Renal pelvis (tissue), 4 donors: ENCODE measurements around the gene RPS17. TPM values are rescaled to one million over a fixed set of nuclear protein-coding genes. Genes with fewer than 3 reads are reported as not detected.
"Not testable (repeated sequence)": the region's sequence is repeated elsewhere in the genome, so short reads cannot be mapped to it uniquely, and the experiment has no call there.

Source experiments
- DNase-seq: peaks from one replicate; pipeline ENCODE4 v3.0.0-alpha.2; 2013
- polyA plus RNA-seq, 3 donors: library from polyadenylated mRNA; unstranded; fragments of 120-200 nt; gene quantifications; one replicate each; pipeline ENCODE4 v1.2.1, GENCODE V29; 2013; ENCODE audit not compliant: insufficient read length in 3 of 3

RPS17 gene
- polyA plus RNA-seq, 3 donors, result 1,921 to 2,548 (median 1,946) TPM

- no peak for DNase-seq
Measured at GRCh38 chr15:82556315-82557035, 16.2 kb upstream of the RPS17 start.

- no peak for DNase-seq
Measured at GRCh38 chr15:82554849-82555248, 14.6 kb upstream of the RPS17 start.

DNA sequence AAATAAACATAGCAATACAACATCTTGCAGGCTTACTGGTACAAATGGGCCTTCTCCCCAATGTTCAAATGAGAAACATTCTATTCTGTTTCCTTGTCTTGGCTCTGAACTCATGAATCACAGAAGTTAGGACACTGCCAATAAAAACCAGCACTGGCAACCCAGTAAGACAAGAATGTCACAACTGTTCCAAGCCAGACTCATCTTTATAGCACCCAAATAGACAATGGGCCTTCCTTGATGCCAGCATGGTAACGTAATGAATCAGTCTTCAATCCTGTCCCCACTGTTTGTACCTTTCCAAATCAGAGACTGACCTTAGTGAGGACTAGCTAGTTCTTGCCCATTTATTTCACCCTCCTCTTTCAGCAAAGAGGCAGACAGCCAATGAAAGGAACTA, 14.1 kb upstream of the RPS17 start:
- DNase-seq, result no peak

DNA sequence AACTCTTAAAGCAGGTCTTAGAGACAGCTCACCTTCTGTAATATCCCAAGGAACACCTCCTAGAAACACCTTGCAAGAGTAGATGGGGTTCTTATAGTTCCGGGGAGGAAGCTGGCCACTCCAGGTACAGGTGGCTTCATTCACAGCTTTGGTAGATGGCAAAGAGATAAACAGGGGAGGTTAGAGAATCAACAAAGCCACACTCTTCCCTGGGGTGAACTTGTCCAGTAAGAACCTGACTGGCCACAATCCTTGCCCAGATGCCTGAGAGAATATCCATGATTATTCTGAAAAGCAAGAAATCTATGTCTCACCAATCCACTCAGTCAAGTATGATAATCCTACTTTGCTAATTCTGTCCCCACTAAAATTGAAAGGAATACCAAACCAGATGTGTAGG, 13.6 kb upstream of the RPS17 start:
- no peak for DNase-seq

DNA sequence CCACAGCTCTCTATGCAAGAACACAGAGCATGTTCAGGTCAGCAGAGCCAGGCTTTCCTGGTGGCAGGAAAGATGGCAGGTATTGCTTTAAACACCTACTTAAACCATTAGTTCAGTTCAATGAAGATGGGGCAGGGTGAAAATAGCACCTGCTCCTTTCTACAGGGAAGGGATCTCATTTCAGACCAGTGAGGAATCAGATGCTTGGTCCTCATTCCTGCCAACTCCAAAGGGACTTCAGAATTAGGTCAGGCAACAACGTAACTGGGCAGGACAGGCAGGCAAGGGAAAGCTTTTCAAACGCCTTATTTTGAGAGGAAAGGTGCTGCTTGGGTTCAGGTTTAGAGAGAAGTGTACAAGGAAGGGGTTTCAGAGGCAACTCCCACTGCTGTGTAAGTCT, 12.6 kb upstream of the RPS17 start:
- no peak for DNase-seq

GRCh38 chr15:82551646-82552247, 11.5 kb upstream of the RPS17 start:
- DNase-seq, result no peak

GRCh38 chr15:82549199-82549665, 9.0 kb upstream of the RPS17 start:
- DNase-seq, result no peak

GRCh38 chr15:82548700-82549099, 8.4 kb upstream of the RPS17 start:
- no peak for DNase-seq

- DNase-seq, result no peak
Measured at GRCh38 chr15:82545478-82545877, 5.2 kb upstream of the RPS17 start.

DNA sequence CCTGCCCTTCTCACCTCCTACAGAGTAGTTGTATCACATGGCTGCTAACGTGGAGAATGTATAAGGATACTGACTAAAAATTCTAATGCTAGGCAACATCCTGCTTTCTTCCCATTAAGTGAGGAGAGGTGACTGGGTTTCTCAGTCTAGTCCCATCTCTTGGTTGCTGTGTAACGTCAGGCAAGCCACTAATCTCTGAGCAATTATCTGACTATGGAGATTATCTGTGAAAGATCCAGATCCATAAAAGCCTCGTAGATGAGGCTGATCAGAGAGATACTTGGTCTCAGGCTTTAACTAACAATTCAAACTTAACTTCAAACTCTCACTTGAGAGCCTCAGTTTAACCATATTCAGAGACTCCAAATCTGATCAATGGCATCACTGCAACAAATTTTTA, 4.7 kb upstream of the RPS17 start:
- no peak for DNase-seq

DNA sequence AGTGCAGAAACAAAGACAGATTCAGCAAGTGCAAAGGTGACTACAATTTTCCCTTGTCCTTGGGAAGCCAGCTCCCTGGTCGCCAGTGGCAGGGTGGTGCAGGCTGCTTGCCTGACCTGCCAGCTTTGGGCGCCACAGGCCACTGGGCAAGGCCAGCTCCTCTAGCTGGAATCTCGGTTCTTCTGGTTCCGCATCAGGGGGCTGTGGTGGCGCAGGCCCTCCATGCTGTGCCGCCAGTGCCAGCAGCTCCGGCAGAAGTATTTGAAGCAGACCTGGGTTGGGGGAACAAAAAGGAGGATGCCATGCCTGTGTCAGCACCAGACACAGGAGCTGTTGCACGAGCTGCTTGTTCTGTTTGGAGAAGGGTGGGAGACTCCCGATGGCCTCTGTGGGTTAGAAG, 4.2 kb upstream of the RPS17 start:
- DNase-seq, result no peak

DNA sequence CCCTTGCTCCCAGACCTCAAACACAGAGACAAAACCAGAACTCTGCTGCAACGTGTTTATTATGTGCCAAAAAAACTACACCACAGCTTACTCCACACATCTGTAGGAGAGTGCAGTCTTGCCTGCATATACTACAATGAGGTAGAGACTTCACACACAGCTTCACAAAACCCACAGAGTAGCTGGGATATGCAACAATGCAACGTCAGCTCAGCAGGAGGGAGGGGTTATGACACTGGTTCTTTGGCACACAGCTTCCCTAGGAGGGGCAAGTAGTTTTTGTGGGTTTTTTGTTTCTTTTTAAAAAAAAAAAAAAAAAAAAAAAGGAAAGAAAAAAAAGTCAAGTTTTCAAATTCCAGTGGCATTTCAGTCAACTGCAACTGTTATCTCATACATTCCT, 2.9 kb upstream of the RPS17 start:
- no peak for DNase-seq

- no peak for DNase-seq
Measured at GRCh38 chr15:82540984-82541431, 751 bp upstream of the RPS17 start.

DNA sequence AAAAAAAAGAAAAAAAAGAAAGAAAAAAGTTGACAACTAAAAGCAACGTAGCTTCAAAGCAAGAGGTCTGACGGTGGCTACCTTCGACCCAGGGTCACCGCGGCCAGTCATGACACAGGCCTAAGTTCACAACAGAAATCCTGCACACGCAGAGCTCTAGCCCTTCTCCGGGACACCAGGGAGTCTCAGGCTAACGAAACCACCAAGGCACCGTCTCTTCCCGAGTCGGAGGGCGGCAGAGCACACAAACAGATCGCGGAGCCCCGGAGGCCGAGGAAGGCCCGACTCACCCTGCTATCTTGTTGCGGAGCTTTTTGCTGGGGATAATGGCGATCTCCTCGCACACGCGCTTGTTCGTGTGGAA, 584 bp downstream of the RPS17 start:
- DNase-seq, result no peak

DNA sequence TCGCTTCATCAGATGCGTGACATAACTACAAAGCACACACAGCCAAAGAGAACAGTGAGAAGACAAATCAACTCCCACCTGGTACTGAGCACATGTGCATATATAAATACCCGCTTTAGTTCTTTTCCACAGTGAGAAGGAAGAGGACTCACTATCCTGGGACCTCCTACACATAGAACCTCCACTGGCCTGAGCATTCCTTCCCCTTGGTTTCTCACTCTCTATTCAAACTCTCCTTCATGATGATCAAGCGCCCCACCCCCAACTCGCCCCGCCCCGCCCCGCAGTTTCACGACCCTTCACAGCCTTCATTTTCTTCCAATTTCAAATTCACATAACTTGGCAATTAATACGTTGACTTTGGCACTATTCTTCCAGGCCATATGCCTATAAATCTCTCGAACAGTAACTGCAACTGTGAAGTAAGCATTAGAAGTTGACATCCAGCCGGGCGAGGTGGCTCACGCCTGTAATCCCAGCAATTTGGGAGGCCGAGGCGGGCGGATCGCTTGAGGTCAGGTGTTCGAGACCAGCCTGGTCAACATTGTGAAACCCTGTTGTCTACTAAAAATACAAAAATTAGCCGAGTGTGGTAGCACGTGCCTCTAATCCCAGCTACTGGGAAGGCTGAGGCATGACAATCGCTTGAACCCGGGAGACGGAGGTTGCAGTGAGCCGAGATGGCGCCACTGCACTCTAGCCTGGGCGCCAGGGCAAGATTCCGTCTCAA, 1.1 kb downstream of the RPS17 start:
- DNase-seq, result no peak

GRCh38 chr15:82537351-82537908, 2.8 kb downstream of the RPS17 start:
- DNase-seq, result no peak

GRCh38 chr15:82536409-82537350, 3.6 kb downstream of the RPS17 start:
- DNase-seq, result no peak

DNA sequence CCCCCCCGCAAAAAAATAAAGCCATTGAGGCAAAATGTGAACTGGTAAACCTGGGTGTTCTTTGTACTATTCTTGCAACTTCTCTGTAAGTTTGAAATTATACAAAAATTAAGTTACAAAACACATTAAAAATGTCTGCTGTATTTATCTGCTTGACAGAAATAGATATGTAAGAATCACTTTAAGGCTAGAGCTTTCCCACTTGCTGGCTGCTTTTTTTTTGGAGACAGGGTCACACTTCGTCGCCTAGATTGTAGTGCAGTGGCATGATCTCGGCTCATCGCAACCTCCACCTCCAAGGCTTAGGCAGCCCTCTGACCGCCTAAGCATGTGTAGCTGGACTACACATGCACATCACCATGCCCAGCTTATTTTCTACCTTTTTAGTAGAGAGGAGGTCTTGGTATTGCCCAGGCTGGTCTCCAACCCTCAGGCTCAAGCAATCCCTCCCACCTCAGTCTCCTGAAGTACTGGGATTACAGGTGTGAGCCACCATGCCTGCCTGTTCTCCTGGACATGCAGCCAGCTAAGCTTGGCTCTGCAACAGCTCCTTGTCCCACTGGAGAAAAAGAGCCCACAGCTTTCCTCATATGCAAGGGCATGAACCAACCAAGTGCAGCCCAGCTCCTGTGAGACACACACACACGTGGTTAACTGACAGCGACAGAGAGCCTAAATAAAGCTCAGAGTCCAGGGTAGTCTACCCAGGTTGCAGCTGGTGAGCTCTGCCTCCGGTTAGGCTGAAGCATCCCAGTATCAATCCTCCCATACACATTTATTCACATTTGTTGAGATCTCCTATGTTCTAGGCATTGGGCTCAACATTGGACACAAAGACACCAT, 4.5 kb downstream of the RPS17 start:
- no peak for DNase-seq

- not testable (repeated sequence) for DNase-seq
Measured at GRCh38 chr15:82535151-82535550, 5.1 kb downstream of the RPS17 start.

DNA sequence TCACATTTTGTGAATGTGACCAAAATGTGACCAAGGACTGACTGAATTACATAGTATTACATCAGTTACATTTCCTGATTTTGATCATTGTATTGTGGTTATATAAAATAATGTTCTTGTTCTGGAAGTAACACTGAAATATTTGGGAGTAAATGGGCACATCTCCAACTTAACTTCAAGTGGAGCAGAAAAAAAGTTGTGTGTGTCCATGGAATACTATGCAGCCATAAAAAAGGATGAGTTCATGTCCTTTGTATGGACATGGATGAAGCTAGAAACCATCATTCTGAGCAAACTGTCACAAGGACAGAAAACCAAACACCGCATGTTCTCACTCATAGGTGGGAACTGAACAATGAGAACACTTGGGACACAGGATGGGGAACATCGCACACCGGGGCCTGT, 5.8 kb downstream of the RPS17 start:
- DNase-seq, result not testable (repeated sequence)

- no peak for DNase-seq
Measured at GRCh38 chr15:82533801-82534200, 6.5 kb downstream of the RPS17 start.
